RWPE2 (cell line): ENCODE measurements around the gene WNT8A.
"Not testable (repeated sequence)": the region's sequence is repeated elsewhere in the genome, so short reads cannot be mapped to it uniquely, and the experiment has no call there.

Experiments
- ATAC-seq: fragments of 200-7000 bp; cut with Tn5 transposase; 3 replicates; pipeline ENCODE4 v1.9.1; 2021; ENCODE audit warnings: low read depth
- DNase-seq: peaks from one replicate; pipeline ENCODE4 v3.0.0-alpha.2; 2020; ENCODE audit warnings: low spot score
- H3K27ac ChIP-seq: fragments of 450-650 bp; 2 replicates; pipeline ENCODE4 v1.5.1; 2017; ENCODE audit warnings: mild to moderate bottlenecking; ENCODE audit not compliant: poor library complexity, severe bottlenecking
- H3K27me3 ChIP-seq: fragments of 250-450 bp; sonication (Bioruptor Pico); 2 replicates; pipeline ENCODE4 v1.5.1; 2021; ENCODE audit warnings: mild to moderate bottlenecking, moderate library complexity; ENCODE audit not compliant: insufficient read depth, poor library complexity, severe bottlenecking
- H3K36me3 ChIP-seq: fragments of 250-450 bp; sonication (Bioruptor Pico); 2 replicates; pipeline ENCODE4 v1.5.1; 2020; ENCODE audit warnings: low read depth, mild to moderate bottlenecking, moderate library complexity
- H3K4me1 ChIP-seq: fragments of 250-450 bp; sonication (Bioruptor Pico); 2 replicates; pipeline ENCODE4 v1.5.1; 2021; ENCODE audit warnings: mild to moderate bottlenecking, moderate library complexity; ENCODE audit not compliant: insufficient read depth, poor library complexity, severe bottlenecking
- H3K4me3 ChIP-seq: fragments of 250-450 bp; sonication (Bioruptor Pico); 2 replicates; pipeline ENCODE4 v1.5.1; 2021; ENCODE audit warnings: mild to moderate bottlenecking, moderate library complexity; ENCODE audit not compliant: severe bottlenecking
- H3K9me3 ChIP-seq: fragments of 250-450 bp; sonication (Bioruptor Pico); 2 replicates; pipeline ENCODE4 v1.5.1; 2021; ENCODE audit warnings: mild to moderate bottlenecking, moderate library complexity; ENCODE audit not compliant: severe bottlenecking
- TF ChIP-seq, protein P1 (sequence below): fragments of 450-650 bp; IDR thresholded peaks from one replicate; pipeline ENCODE4 v1.5.1; 2017; ENCODE audit warnings: mild to moderate bottlenecking, moderate library complexity; ENCODE audit not compliant: poor library complexity, severe bottlenecking

The WNT8A gene

DNA sequence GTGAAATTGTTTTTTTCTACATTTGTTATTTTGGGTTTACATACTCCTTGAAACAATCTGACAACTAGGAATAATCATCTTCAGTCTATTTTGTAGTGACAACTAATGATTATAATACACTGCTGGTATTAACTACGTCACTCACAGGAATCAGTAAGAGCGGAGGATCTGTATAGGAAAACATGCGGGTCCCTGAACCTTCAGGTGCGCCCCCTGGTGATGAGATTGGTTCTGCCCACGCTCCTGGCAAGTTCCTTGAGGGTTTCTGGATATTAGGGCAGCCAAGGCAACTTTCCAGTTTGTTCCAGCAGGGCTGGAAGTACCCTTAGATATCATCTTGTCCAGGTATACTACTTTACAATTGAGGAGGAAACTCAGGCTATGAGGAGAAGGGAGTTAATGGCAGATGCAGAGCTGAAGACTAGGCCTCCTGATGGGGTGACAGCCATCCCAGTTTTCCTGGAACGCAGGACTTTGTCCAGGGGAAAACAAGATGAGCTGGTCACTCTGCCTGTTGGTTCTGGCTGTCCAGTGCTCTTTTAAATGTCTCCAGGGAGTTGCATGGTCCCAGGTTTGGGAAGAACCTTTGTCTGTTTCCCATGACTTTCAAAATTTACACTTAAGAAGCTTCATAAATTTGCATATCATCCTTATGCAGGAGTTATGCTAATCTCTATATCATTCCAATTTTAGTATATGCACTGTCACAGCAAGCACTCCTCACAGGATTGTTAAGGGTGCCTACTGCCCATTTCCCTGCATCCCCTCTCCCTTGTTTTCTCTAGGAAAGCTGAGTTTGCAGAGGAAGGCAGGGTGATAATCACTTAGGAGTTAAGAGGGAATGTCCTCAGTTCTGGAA, 14.9 kb upstream of the WNT8A start:
- Histone ChIP-seq H3K27ac (no peak overlapping the region), H3K9me3 (no peaks in the 10 kb centered on the region), H3K4me3 (no peak overlapping the region), H3K36me3 (no peaks in the 10 kb centered on the region), H3K27me3 (no peaks in the 10 kb centered on the region), H3K4me1 (no peaks in the 10 kb centered on the region)
- no peak for DNase-seq
- ATAC-seq = peak; percentile 91
- TF ChIP-seq, protein P1, sequence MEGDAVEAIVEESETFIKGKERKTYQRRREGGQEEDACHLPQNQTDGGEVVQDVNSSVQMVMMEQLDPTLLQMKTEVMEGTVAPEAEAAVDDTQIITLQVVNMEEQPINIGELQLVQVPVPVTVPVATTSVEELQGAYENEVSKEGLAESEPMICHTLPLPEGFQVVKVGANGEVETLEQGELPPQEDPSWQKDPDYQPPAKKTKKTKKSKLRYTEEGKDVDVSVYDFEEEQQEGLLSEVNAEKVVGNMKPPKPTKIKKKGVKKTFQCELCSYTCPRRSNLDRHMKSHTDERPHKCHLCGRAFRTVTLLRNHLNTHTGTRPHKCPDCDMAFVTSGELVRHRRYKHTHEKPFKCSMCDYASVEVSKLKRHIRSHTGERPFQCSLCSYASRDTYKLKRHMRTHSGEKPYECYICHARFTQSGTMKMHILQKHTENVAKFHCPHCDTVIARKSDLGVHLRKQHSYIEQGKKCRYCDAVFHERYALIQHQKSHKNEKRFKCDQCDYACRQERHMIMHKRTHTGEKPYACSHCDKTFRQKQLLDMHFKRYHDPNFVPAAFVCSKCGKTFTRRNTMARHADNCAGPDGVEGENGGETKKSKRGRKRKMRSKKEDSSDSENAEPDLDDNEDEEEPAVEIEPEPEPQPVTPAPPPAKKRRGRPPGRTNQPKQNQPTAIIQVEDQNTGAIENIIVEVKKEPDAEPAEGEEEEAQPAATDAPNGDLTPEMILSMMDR = peak; percentile 94

DNA sequence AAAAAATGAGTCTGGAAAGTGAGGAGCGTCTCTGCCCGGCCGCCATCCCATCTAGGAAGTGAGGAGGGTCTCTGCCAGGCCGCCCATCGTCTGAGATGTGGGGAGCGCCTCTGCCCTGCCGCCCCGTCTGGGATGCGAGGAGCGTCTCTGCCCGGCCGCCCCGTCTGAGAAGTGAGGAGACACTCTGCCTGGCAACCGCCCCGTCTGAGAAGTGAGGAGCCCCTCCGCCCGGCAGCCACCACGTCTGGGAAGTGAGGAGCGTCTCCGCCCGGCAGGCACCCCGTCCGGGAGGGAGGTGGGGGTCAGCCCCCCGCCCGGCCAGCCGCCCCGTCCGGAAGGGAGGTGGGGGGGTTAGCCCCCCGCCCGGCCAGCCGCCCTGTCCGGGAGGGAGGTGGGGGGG, 13.8 kb upstream of the WNT8A start:
- ATAC-seq, H3K4me1 ChIP-seq, H3K36me3 ChIP-seq, H3K4me3 ChIP-seq, DNase-seq, H3K27me3 ChIP-seq, H3K27ac ChIP-seq, H3K9me3 ChIP-seq: not testable (repeated sequence)

DNA sequence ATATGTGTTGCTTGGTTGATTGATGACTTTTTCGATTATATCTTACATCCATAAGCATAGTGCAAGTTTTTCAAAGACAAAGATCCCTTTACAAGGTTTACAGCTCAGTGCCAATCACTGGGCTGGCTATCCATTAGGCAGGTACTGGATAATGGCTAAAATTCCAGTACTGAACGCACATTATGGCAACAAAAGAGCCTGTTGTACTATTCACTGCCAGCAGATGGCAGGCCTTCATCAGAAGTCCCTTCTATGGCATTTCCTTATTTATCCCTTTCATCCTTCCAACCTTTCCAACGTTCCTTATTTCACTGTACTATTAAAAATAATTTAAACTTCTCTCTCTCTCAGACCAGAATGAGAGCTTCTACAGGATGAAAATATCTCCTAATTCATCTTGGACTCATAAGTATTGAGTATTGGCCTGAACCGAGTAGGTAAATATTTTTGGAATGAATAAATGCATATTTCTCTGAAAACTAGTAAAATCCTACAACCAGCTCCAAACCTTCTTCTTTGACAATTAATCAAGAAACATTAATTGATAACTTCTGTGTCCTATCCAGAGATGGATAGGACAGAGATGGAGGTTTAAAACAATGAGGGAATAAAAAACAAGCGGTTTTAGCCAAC, 6.7 kb upstream of the WNT8A start:
- H3K4me3 ChIP-seq = no peak overlapping the region
- H3K27me3 ChIP-seq = no peaks in the 10 kb centered on the region
- TF ChIP-seq, protein P1 = peak; percentile 99
- no peaks in the 10 kb centered on the region for H3K9me3 ChIP-seq
- H3K4me1 ChIP-seq = no peaks in the 10 kb centered on the region
- DNase-seq (no peak), ATAC-seq (peak; percentile 76)
- no peak overlapping the region for H3K27ac ChIP-seq
- no peaks in the 10 kb centered on the region for H3K36me3 ChIP-seq

DNA sequence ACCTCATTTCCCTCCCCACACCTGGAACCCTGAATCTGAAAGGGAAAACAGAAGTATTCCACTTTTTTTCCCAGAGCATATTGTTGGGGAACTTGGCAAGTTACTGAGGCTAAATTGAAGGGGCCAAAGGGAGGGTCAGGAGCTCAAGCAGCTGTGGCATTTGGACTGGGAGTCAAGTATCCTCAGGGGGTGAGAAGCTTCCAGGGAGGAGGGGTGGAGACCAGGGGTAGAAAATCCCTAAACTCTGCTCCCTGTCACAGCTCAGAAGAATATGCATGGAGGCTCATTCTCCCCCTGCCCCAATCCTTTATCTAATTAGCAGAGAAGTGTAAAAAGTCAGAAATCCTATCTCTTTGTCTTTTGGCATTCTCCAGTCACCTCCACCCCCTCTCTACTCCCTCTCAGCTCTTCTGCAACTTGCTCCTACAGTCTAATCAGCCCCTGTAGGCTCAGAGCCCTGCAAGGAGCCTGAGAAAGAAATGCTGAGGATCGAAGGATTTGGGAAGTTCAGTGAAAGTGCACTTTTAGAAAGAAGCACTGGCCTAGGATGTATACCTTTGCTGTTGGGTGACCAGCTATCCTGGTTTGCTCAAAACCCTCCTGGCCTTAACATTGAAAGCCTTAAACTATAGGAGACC, 5.7 kb upstream of the WNT8A start:
- no peaks in the 10 kb centered on the region for H3K4me1 ChIP-seq
- no peaks in the 10 kb centered on the region for H3K27me3 ChIP-seq
- no peak for DNase-seq
- no peak overlapping the region for H3K27ac ChIP-seq
- ATAC-seq = no peak
- TF ChIP-seq, protein P1 = no peak
- H3K4me3 ChIP-seq = no peak overlapping the region
- H3K9me3 ChIP-seq = no peaks in the 10 kb centered on the region
- H3K36me3 ChIP-seq = no peaks in the 10 kb centered on the region

DNA sequence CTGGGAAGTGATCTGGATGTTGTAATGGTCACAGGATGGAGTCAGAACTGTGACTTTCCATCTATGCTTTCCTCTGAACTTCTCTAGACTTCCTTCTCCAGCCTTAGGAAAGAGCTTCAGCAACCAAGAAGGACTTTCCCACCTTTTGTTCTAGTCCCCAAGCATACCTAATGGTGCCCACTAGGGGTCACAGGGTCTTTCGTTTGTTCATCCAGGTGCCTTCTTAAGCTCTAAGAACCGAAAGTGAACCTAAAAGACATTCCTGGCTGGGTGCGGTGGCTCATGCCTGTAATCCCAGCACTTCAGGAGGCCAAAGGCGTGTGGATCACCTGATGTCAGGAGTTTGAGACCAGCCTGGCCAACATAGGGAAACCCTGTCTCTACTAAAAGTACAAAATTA, 1.8 kb upstream of the WNT8A start:
- Histone ChIP-seq H3K27me3 (no peaks in the 10 kb centered on the region), H3K27ac (no peak overlapping the region), H3K36me3 (no peaks in the 10 kb centered on the region), H3K4me1 (no peaks in the 10 kb centered on the region), H3K9me3 (no peaks in the 10 kb centered on the region), H3K4me3 (no peak overlapping the region)
- ATAC-seq (no peak), DNase-seq (no peak)
- TF ChIP-seq, protein P1 = no peak
